OCI-LY3 (cell line): ENCODE results near the gene SFXN3.

ENCODE experiments used
- EZH2phosphoT487 ChIP-seq: fragments of 200-600 bp; shearing (Covaris generic); IDR thresholded peaks from 2 replicates; pipeline ENCODE4 v1.6.1; 2018; ENCODE audit warnings: antibody characterized with exemption, mixed run types, low read depth
- TF ChIP-seq, protein P1 (sequence below): fragments of 200-600, 300-600 bp; sonication (generic); IDR thresholded peaks from 2 replicates; pipeline ENCODE4 v1.5.1; 2014; ENCODE audit warnings: antibody characterized with exemption, low read length, low read depth

DNA sequence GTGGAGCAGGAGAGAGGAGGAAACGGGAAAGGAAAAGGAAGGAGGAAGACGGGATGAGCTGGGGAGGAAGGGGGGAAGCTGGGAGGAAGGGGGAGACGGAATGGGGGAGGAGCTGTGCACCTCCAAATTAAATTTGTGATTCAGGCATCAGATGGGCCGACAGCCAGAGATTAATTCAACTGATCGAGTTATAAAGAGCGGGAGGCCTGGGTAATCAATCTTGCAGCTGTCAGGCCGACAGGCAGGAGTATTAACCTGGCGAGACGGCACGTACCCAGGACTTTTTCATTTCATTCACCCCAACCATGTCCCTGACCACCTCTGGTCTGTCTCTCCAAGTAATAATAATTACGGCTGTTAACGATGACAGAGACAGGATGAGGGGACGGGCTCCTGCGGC, 56.9 kb downstream of the SFXN3 start:
- TF ChIP-seq, protein P1, sequence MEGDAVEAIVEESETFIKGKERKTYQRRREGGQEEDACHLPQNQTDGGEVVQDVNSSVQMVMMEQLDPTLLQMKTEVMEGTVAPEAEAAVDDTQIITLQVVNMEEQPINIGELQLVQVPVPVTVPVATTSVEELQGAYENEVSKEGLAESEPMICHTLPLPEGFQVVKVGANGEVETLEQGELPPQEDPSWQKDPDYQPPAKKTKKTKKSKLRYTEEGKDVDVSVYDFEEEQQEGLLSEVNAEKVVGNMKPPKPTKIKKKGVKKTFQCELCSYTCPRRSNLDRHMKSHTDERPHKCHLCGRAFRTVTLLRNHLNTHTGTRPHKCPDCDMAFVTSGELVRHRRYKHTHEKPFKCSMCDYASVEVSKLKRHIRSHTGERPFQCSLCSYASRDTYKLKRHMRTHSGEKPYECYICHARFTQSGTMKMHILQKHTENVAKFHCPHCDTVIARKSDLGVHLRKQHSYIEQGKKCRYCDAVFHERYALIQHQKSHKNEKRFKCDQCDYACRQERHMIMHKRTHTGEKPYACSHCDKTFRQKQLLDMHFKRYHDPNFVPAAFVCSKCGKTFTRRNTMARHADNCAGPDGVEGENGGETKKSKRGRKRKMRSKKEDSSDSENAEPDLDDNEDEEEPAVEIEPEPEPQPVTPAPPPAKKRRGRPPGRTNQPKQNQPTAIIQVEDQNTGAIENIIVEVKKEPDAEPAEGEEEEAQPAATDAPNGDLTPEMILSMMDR, result no peak
- no peak for TF ChIP-seq EZH2phosphoT487
